NCI-H524 (cell line): Measurements from ENCODE around the gene ITPR1.

Experiments used
- DNase-seq, 2 experiments: peaks; one replicate each; lab custom pipeline; 2025; lab: John Stamatoyannopoulos, UW

ITPR1 gene

GRCh38 chr3:4855676-4856075 lies 362.5 kb downstream of the ITPR1 start:
- DNase-seq = no peak

- DNase-seq = no peak
Observed at GRCh38 chr3:4856136-4856535, 363.0 kb downstream of the ITPR1 start.

GRCh38 chr3:4856564-4856963 lies 363.4 kb downstream of the ITPR1 start:
- DNase-seq = no peak

- no peak for DNase-seq
Observed at GRCh38 chr3:4856986-4857385, 363.8 kb downstream of the ITPR1 start.

- no peak for DNase-seq
Observed at GRCh38 chr3:4859788-4860187, 366.6 kb downstream of the ITPR1 start.

GRCh38 chr3:4862973-4863372 lies 369.8 kb downstream of the ITPR1 start:
- no peak for DNase-seq

GRCh38 chr3:4864503-4864902 lies 371.4 kb downstream of the ITPR1 start:
- no peak for DNase-seq

- peak; percentile 42 to 60 for DNase-seq
Observed at GRCh38 chr3:4865714-4866113, 372.6 kb downstream of the ITPR1 start.

GRCh38 chr3:4866866-4867265 lies 373.7 kb downstream of the ITPR1 start:
- DNase-seq = no peak

- no peak for DNase-seq
Observed at GRCh38 chr3:4877173-4877787, 384.1 kb downstream of the ITPR1 start.

- DNase-seq = no peak
Observed at GRCh38 chr3:4880850-4881249, 387.7 kb downstream of the ITPR1 start.

GRCh38 chr3:4882548-4882947 lies 389.4 kb downstream of the ITPR1 start:
- no peak for DNase-seq

- DNase-seq = no peak
Observed at GRCh38 chr3:4883011-4883410, 389.9 kb downstream of the ITPR1 start.

- no peak for DNase-seq
Observed at GRCh38 chr3:4884888-4885287, 391.7 kb downstream of the ITPR1 start.

- DNase-seq = no peak
Observed at GRCh38 chr3:4885316-4885715, 392.2 kb downstream of the ITPR1 start.

GRCh38 chr3:4886448-4886847 lies 393.3 kb downstream of the ITPR1 start:
- no peak for DNase-seq

- DNase-seq = no peak
Observed at GRCh38 chr3:4887177-4887576, 394.0 kb downstream of the ITPR1 start.

- no peak for DNase-seq
Observed at GRCh38 chr3:4888913-4889846, 396.0 kb downstream of the ITPR1 start.

GRCh38 chr3:4889896-4890295 lies 396.7 kb downstream of the ITPR1 start:
- no peak for DNase-seq

- DNase-seq = peak in 1 of 2 experiments; percentile 0
Observed at GRCh38 chr3:4894891-4895530, 401.9 kb downstream of the ITPR1 start.

GRCh38 chr3:4895838-4896237 lies 402.7 kb downstream of the ITPR1 start:
- DNase-seq = no peak
